HepG2 (cell line): ENCODE data around the gene SLC25A10. TPM values are rescaled to one million over a fixed set of nuclear protein-coding genes. Genes with fewer than 3 reads are reported as not detected.

ENCODE experiments used
- AGO1 ChIP-seq: fragments of 200-400 bp; formaldehyde crosslinking; IDR thresholded peaks from 2 replicates; pipeline ENCODE4 v1.6.1; 2017; ENCODE audit warnings: mild to moderate bottlenecking, low read depth, low read length, moderate library complexity; ENCODE audit not compliant: poor library complexity, severe bottlenecking
- CC2D1A ChIP-seq: sonication (generic); formaldehyde crosslinking; IDR thresholded peaks from 2 replicates; pipeline ENCODE4 v1.8.1; 2023; ENCODE audit warnings: mild to moderate bottlenecking, missing genetic modification reagents
- GFI1 ChIP-seq: sonication (generic); formaldehyde crosslinking; IDR thresholded peaks from 2 replicates; pipeline ENCODE4 v1.5.0; 2020; ENCODE audit warnings: missing genetic modification reagents, mild to moderate bottlenecking, borderline replicate concordance
- HDAC1 ChIP-seq: sonication (generic); formaldehyde crosslinking; IDR thresholded peaks from 2 replicates; pipeline ENCODE4 v1.5.1; 2020; ENCODE audit warnings: mild to moderate bottlenecking, missing genetic modification reagents
- MED1 ChIP-seq: sonication (generic); formaldehyde crosslinking; IDR thresholded peaks from 2 replicates; pipeline ENCODE4 v1.4.0; 2020; ENCODE audit warnings: missing genetic modification reagents
- PITX1 ChIP-seq: sonication (generic); formaldehyde crosslinking; IDR thresholded peaks from 2 replicates; pipeline ENCODE4 v1.5.1; 2020; ENCODE audit warnings: mild to moderate bottlenecking, missing genetic modification reagents
- REPIN1 ChIP-seq: sonication (generic); formaldehyde crosslinking; IDR thresholded peaks from 2 replicates; pipeline ENCODE4 v1.8.0; 2022; ENCODE audit warnings: missing genetic modification reagents, low read depth, mild to moderate bottlenecking, borderline replicate concordance
- SRY ChIP-seq: sonication (generic); formaldehyde crosslinking; IDR thresholded peaks from 2 replicates; pipeline ENCODE4 v1.8.0; 2022; ENCODE audit warnings: mild to moderate bottlenecking, missing genetic modification reagents
- TCF7 ChIP-seq: sonication (generic); IDR thresholded peaks from 2 replicates; pipeline ENCODE4 v1.6.1; 2016; ENCODE audit warnings: antibody characterized with exemption, low read depth
- ZFP90 ChIP-seq: sonication (generic); formaldehyde crosslinking; IDR thresholded peaks from 2 replicates; pipeline ENCODE4 v1.8.0; 2022; ENCODE audit warnings: missing genetic modification reagents, mild to moderate bottlenecking, inconsistent platforms, borderline replicate concordance
- ZMAT3 ChIP-seq: sonication (generic); formaldehyde crosslinking; conservative IDR thresholded peaks from 2 replicates; pipeline ENCODE4 v1.7.0; 2021; ENCODE audit warnings: missing genetic modification reagents
- ZMYM2 ChIP-seq: sonication (generic); formaldehyde crosslinking; IDR thresholded peaks from 2 replicates; pipeline ENCODE4 v1.8.0; 2022; ENCODE audit warnings: mild to moderate bottlenecking, missing genetic modification reagents
- ZNF121 ChIP-seq: sonication (generic); formaldehyde crosslinking; IDR thresholded peaks from 2 replicates; pipeline ENCODE4 v1.5.0; 2020; ENCODE audit warnings: mild to moderate bottlenecking, missing genetic modification reagents
- ZNF230 ChIP-seq: sonication (generic); formaldehyde crosslinking; IDR thresholded peaks from 2 replicates; pipeline ENCODE4 v1.4.0; 2020; ENCODE audit warnings: mild to moderate bottlenecking, missing genetic modification reagents
- ZNF256 ChIP-seq: sonication (generic); formaldehyde crosslinking; conservative IDR thresholded peaks from 2 replicates; pipeline ENCODE4 v1.4.0; 2020; ENCODE audit warnings: missing genetic modification reagents
- ZNF275 ChIP-seq: sonication (generic); formaldehyde crosslinking; IDR thresholded peaks from 2 replicates; pipeline ENCODE4 v1.8.0; 2022; ENCODE audit warnings: missing genetic modification reagents, mild to moderate bottlenecking, inconsistent platforms, borderline replicate concordance
- ZNF501 ChIP-seq: sonication (generic); formaldehyde crosslinking; IDR thresholded peaks from 2 replicates; pipeline ENCODE4 v1.5.1; 2020; ENCODE audit warnings: mild to moderate bottlenecking, moderate library complexity, missing genetic modification reagents
- ZNF510 ChIP-seq: sonication (generic); formaldehyde crosslinking; IDR thresholded peaks from 2 replicates; pipeline ENCODE4 v1.4.0; 2020; ENCODE audit warnings: low read depth, mild to moderate bottlenecking, missing genetic modification reagents
- ZNF557 ChIP-seq: sonication (generic); formaldehyde crosslinking; IDR thresholded peaks from 2 replicates; pipeline ENCODE4 v1.4.0; 2020; ENCODE audit warnings: missing genetic modification reagents
- ZNF570 ChIP-seq: sonication (generic); formaldehyde crosslinking; IDR thresholded peaks from 2 replicates; pipeline ENCODE4 v1.4.0; 2020; ENCODE audit warnings: mild to moderate bottlenecking, missing genetic modification reagents, borderline replicate concordance
- ZNF747 ChIP-seq: sonication (generic); formaldehyde crosslinking; IDR thresholded peaks from 2 replicates; pipeline ENCODE4 v1.8.1; 2023; ENCODE audit warnings: missing genetic modification reagents, mild to moderate bottlenecking, borderline replicate concordance
- ZNF770 ChIP-seq: sonication (generic); formaldehyde crosslinking; IDR thresholded peaks from 2 replicates; pipeline ENCODE4 v1.5.0; 2020; ENCODE audit warnings: mild to moderate bottlenecking, missing genetic modification reagents
- polyA plus RNA-seq, 8 experiments: library from polyadenylated mRNA; depleted of rRNA in 3 of 8; stranded (reverse) in 7 of 8; unstranded in 1 of 8; fragments of >200 nt; fragmentation: Illumina TruSeq in 4 of 8; extraction: Trizol in 4 of 8; gene quantifications; 2 replicates each; pipeline versions ENCODE4 v1.2.1 to v1.2.3, GENCODE V29; 2011 to 2016; ENCODE audit warnings: low read depth in 4 of 8, missing spikeins in 1 of 8, mixed read lengths in 1 of 8; ENCODE audit not compliant: insufficient read depth in 1 of 8
- total RNA-seq, 5 experiments: library from RNA; depleted of rRNA; stranded (reverse); fragments of >200 nt; fragmentation: Illumina TruSeq; extraction: Trizol; gene quantifications; 2 replicates each; pipeline ENCODE4 v1.2.3, GENCODE V29; 2016; ENCODE audit warnings: low read depth in 1 of 5
- TF ChIP-seq, protein P1 (sequence below): IDR thresholded peaks from 2 replicates; pipeline ENCODE4 v1.4.0; 2020; ENCODE audit warnings: mild to moderate bottlenecking, missing genetic modification reagents

The SLC25A10 gene
- total and polyA plus RNA-seq, 2 of the 13 experiments (the other 11 are each of a cell fraction or from before 2014, with no cell fraction given): 46.5 to 140 TPM

- TF ChIP-seq ZFP90 (peak; percentile 61; the same call in 1 of the 2 replicates), ZNF747 (CRISPR knock-in tag) (no peak), SRY (CRISPR knock-in tag) (0 out of 2 replicates have a peak, but pooled peaks have one; percentile 47), REPIN1 (no peak), ZNF256 (CRISPR knock-in tag) (0 out of 2 replicates have a peak, but pooled peaks have one; percentile 45), ZNF770 (CRISPR knock-in tag) (peak; percentile 98), ZMAT3 (no peak), ZNF275 (CRISPR knock-in tag) (peak; percentile 70; the same call in 1 of the 2 replicates), AGO1 (peak; percentile 63), ZNF501 (CRISPR knock-in tag) (0 out of 2 replicates have a peak, but pooled peaks have one; percentile 23), ZNF121 (peak; percentile 95), GFI1 (no peak), MED1 (peak; percentile 14; the same call in 1 of the 2 replicates), ZMYM2 (CRISPR knock-in tag) (peak; percentile 39; the same call in 1 of the 2 replicates), TCF7 (no peak), ZNF570 (CRISPR knock-in tag) (0 out of 2 replicates have a peak, but pooled peaks have one; percentile 72), PITX1 (CRISPR knock-in tag) (no peak), ZNF510 (CRISPR knock-in tag) (peak; percentile 42; the same call in 1 of the 2 replicates), ZNF557 (CRISPR knock-in tag) (no peak), ZNF230 (peak; percentile 10; the same call in 1 of the 2 replicates), HDAC1 (peak; percentile 41; the same call in 1 of the 2 replicates), CC2D1A (CRISPR knock-in tag) (0 out of 2 replicates have a peak, but pooled peaks have one; percentile 77)
- TF ChIP-seq, protein P1, sequence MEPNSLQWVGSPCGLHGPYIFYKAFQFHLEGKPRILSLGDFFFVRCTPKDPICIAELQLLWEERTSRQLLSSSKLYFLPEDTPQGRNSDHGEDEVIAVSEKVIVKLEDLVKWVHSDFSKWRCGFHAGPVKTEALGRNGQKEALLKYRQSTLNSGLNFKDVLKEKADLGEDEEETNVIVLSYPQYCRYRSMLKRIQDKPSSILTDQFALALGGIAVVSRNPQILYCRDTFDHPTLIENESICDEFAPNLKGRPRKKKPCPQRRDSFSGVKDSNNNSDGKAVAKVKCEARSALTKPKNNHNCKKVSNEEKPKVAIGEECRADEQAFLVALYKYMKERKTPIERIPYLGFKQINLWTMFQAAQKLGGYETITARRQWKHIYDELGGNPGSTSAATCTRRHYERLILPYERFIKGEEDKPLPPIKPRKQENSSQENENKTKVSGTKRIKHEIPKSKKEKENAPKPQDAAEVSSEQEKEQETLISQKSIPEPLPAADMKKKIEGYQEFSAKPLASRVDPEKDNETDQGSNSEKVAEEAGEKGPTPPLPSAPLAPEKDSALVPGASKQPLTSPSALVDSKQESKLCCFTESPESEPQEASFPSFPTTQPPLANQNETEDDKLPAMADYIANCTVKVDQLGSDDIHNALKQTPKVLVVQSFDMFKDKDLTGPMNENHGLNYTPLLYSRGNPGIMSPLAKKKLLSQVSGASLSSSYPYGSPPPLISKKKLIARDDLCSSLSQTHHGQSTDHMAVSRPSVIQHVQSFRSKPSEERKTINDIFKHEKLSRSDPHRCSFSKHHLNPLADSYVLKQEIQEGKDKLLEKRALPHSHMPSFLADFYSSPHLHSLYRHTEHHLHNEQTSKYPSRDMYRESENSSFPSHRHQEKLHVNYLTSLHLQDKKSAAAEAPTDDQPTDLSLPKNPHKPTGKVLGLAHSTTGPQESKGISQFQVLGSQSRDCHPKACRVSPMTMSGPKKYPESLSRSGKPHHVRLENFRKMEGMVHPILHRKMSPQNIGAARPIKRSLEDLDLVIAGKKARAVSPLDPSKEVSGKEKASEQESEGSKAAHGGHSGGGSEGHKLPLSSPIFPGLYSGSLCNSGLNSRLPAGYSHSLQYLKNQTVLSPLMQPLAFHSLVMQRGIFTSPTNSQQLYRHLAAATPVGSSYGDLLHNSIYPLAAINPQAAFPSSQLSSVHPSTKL (CRISPR knock-in tag): 0 out of 2 replicates have a peak, but pooled peaks have one; percentile 6
These were observed 11.6 kb downstream of the SLC25A10 start (continued) for GRCh38 chr17:81723651-81724209.
